Kidney (tissue), 14 donors: ENCODE measurements around the gene FAM174A. TPM values are rescaled to one million over a fixed set of nuclear protein-coding genes. Genes with fewer than 3 reads are reported as not detected.

ENCODE experiments used
- DNase-seq, 5 donors: peaks; one replicate each; pipeline ENCODE4 v3.0.0-alpha.2; 2013 to 2020
- FAIRE-seq: peaks from 2 replicates; lab custom pipeline; 2012; peaks lifted over from hg19 to GRCh38; lab: Jason Lieb, UNC
- H3K27ac ChIP-seq, 2 donors: one replicate each; pipeline ENCODE4 v1.7.0; 2013; ENCODE audit warnings: low read depth in 2 of 2, low read length in 2 of 2, inconsistent platforms in 1 of 2
- H3K27me3 ChIP-seq: one replicate; pipeline ENCODE4 v1.7.1; 2013; ENCODE audit warnings: low read length, inconsistent platforms; ENCODE audit not compliant: control insufficient read depth, insufficient read depth
- H3K36me3 ChIP-seq, 3 donors: one replicate each; pipeline versions ENCODE4 v1.7.0 to v1.7.1; 2013; ENCODE audit warnings: low read length in 3 of 3, control low read depth in 1 of 3, inconsistent platforms in 1 of 3; ENCODE audit not compliant: insufficient read depth in 3 of 3, control insufficient read depth in 2 of 3
- H3K4me1 ChIP-seq, 3 donors: one replicate each; pipeline versions ENCODE4 v1.7.0 to v1.7.1; 2013; ENCODE audit warnings: low read length in 3 of 3, inconsistent platforms in 1 of 3, low read depth in 1 of 3; ENCODE audit not compliant: control insufficient read depth in 2 of 3, insufficient read depth in 2 of 3
- H3K4me3 ChIP-seq, 3 donors: one replicate each; pipeline versions ENCODE4 v1.7.0 to v1.8.1; 2013; ENCODE audit warnings: low read length in 3 of 3, control low read depth in 1 of 3, inconsistent platforms in 1 of 3
- H3K9ac ChIP-seq, 3 donors: one replicate each; pipeline versions ENCODE4 v1.7.0 to v1.7.1; 2013; ENCODE audit warnings: low read length in 3 of 3, control low read depth in 1 of 3, inconsistent platforms in 1 of 3
- H3K9me3 ChIP-seq, 3 donors: one replicate each; pipeline versions ENCODE4 v1.7.0 to v1.7.1; 2013; ENCODE audit warnings: low read length in 3 of 3, control low read depth in 1 of 3, inconsistent platforms in 1 of 3; ENCODE audit not compliant: control insufficient read depth in 2 of 3, insufficient read depth in 1 of 3
- CTCF ChIP-seq: IDR thresholded peaks from 3 replicates; pipeline ENCODE4 v1.5.1; 2012; ENCODE audit warnings: mild to moderate bottlenecking, moderate library complexity, borderline replicate concordance; ENCODE audit not compliant: insufficient read depth; ENCODE audit errors: extremely low read depth
- intact Hi-C: fragments of 100-400 bp; cut with DNase I; formaldehyde crosslinking; loops from one replicate; pipeline ENCODE4 v1.11.1; 2022
- polyA plus RNA-seq: library from polyadenylated mRNA; stranded (reverse); fragments of 350-450 nt; fragmentation: Illumina TruSeq; extraction: RNeasy Lipid Tissue Mini Kit (QIAGEN cat#74804); gene quantifications from one replicate; pipeline ENCODE4 v1.2.3, GENCODE V29; 2014; ENCODE audit warnings: low read depth, low replicate concordance; ENCODE audit not compliant: insufficient read depth
- total RNA-seq: library from RNA; stranded (reverse); fragmentation: NEBNext Ultra II Directional; extraction: Animal tissue kit (Norgen Biotek cat#: 25700); gene quantifications from one replicate; pipeline ENCODE4 v1.2.1, GENCODE V29; 2021
- donor health status: control.
- donor health status: control.
- donor health status: control.
- donor health status: control.
- donor health status: control.
- donor health status: DM: yes; HTN: yes; CAD: no.
- donor health status: Normal renal cell carcinoma (clear cell type).

FAM174A gene
- total and polyA plus RNA-seq, 2 donors from 2014 or later: 21.1 to 29.5 TPM

- Histone ChIP-seq H3K9ac (no peak overlapping the region), H3K36me3 (no peaks in the 10 kb centered on the region), H3K9me3 (no peaks in the 10 kb centered on the region), H3K27me3 (no peaks in the 10 kb centered on the region), H3K4me1 (no peaks in the 10 kb centered on the region), H3K27ac (no peak overlapping the region), H3K4me3 (no peak overlapping the region)
- intact Hi-C loops: no loop called here
- no peak for TF ChIP-seq CTCF
- FAIRE-seq (no peak), DNase-seq (no peak)
These were observed 32.5 kb upstream of the FAM174A start for GRCh38 chr5:100502684-100503083.

GRCh38 chr5:100505984-100506670, 29.0 kb upstream of the FAM174A start:
- no peaks in the 10 kb centered on the region for H3K4me1 ChIP-seq
- H3K9ac ChIP-seq: no peak overlapping the region
- no peaks in the 10 kb centered on the region for H3K36me3 ChIP-seq
- no peak for TF ChIP-seq CTCF
- H3K27me3 ChIP-seq: no peaks in the 10 kb centered on the region
- H3K27ac ChIP-seq: no peak overlapping the region
- no peaks in the 10 kb centered on the region for H3K9me3 ChIP-seq
- H3K4me3 ChIP-seq: no peak overlapping the region
- FAIRE-seq (no peak), DNase-seq (no peak)
- intact Hi-C loops: no loop called here

GRCh38 chr5:100516285-100516684, 18.9 kb upstream of the FAM174A start:
- Histone ChIP-seq H3K4me1 (no peaks in the 10 kb centered on the region), H3K27ac (no peak overlapping the region), H3K9me3 (peaks cover 0 to 4% (median 0%) of the 10 kb centered on the region in 3 donors), H3K27me3 (no peaks in the 10 kb centered on the region), H3K9ac (no peak overlapping the region), H3K4me3 (no peak overlapping the region), H3K36me3 (no peaks in the 10 kb centered on the region)
- intact Hi-C loops: no loop called here
- FAIRE-seq (no peak), DNase-seq (no peak)
- TF ChIP-seq CTCF: no peak
